Measurements from ENCODE around the gene GPR15. TPM values are rescaled to one million over a fixed set of nuclear protein-coding genes. Genes with fewer than 3 reads are reported as not detected.

Gene GPR15
- total RNA-seq, 4 donors from 2014 or later = 1.5 to 2.7 (median 1.7) TPM

GRCh38 chr3:98529856-98530459 lies 1.8 kb upstream of the GPR15 start:
- Histone ChIP-seq H3K27me3 (no peaks in the 10 kb centered on the region), H3K4me1 (no peaks in the 10 kb centered on the region), H3K9me3 (no peaks in the 10 kb centered on the region), H3K27ac (no peak overlapping the region), H3K36me3 (no peaks in the 10 kb centered on the region), H3K4me3 (no peak overlapping the region)
- 81 to 87% methylated on average over 8 of the region's 8 CpGs for WGBS, 2 donors
- intact Hi-C loops (cut with DNase I) = no loop called here
- no peak for DNase-seq
- TF ChIP-seq CTCF (IDR thresholded peaks at IDR 0.05) (no peak), POLR2A (IDR thresholded peaks at IDR 0.05) (no peak)

GRCh38 chr3:98530676-98531075 lies 1.1 kb upstream of the GPR15 start:
- Histone ChIP-seq H3K4me1 (no peaks in the 10 kb centered on the region), H3K27me3 (no peaks in the 10 kb centered on the region)
- TF ChIP-seq POLR2A (IDR thresholded peaks at IDR 0.05) (no peak), CTCF (IDR thresholded peaks at IDR 0.05) (no peak)

GRCh38 chr3:98532275-98532637 lies 478 bp downstream of the GPR15 start:
- peak overlapping the region in 2 of 4 donors; percentile 1 to 26 for H3K4me3 ChIP-seq
- DNase-seq = no peak
- WGBS, 2 donors = 68 to 79% methylated on average over 5 of the region's 5 CpGs
- no peaks in the 10 kb centered on the region for H3K27me3 ChIP-seq
- no peak for TF ChIP-seq POLR2A (IDR thresholded peaks at IDR 0.05)
- no peak for TF ChIP-seq CTCF (IDR thresholded peaks at IDR 0.05)
- intact Hi-C loops (cut with DNase I) = no loop called here
- no peaks in the 10 kb centered on the region for H3K4me1 ChIP-seq
- peak overlapping the region in 2 of 4 donors; percentile 7 to 14 for H3K27ac ChIP-seq
- H3K9me3 ChIP-seq = no peaks in the 10 kb centered on the region
- no peaks in the 10 kb centered on the region for H3K36me3 ChIP-seq

More at GRCh38 chr3:98530676-98531075, 1.1 kb upstream of the GPR15 start:
- intact Hi-C loops (cut with DNase I) = no loop called here
- DNase-seq = no peak
- no peaks in the 10 kb centered on the region for H3K9me3 ChIP-seq
- no peak overlapping the region for H3K4me3 ChIP-seq
- no peak overlapping the region for H3K27ac ChIP-seq
- no peaks in the 10 kb centered on the region for H3K36me3 ChIP-seq
- 85 to 86% methylated on average over 2 of the region's 2 CpGs for WGBS, 2 donors

- no peaks in the 10 kb centered on the region for H3K9me3 ChIP-seq
- 90 to 94% methylated on average over 6 of the region's 6 CpGs for WGBS, 2 donors
- intact Hi-C loops (cut with DNase I) = no loop called here
- TF ChIP-seq POLR2A (IDR thresholded peaks at IDR 0.05) (no peak), CTCF (IDR thresholded peaks at IDR 0.05) (no peak)
- DNase-seq = no peak
- H3K27ac ChIP-seq = peak overlapping the region in 1 of 4 donors; percentile 14
- no peaks in the 10 kb centered on the region for H3K36me3 ChIP-seq
- peak overlapping the region in 1 of 4 donors; percentile 26 for H3K4me3 ChIP-seq
- no peaks in the 10 kb centered on the region for H3K4me1 ChIP-seq
- H3K27me3 ChIP-seq = no peaks in the 10 kb centered on the region
These were observed 1.2 kb downstream of the GPR15 start for GRCh38 chr3:98532709-98533571.

- no peak overlapping the region for H3K27ac ChIP-seq
- intact Hi-C loops (cut with DNase I) = no loop called here
- WGBS, 2 donors = 77 to 82% methylated on average over 2 of the region's 2 CpGs
These were observed 2.4 kb downstream of the GPR15 start for GRCh38 chr3:98534168-98534567.

More at GRCh38 chr3:98534168-98534567, 2.4 kb downstream of the GPR15 start:
- peak overlapping the region in 1 of 4 donors; percentile 15 for H3K4me3 ChIP-seq
- no peaks in the 10 kb centered on the region for H3K4me1 ChIP-seq
- no peak for TF ChIP-seq CTCF (IDR thresholded peaks at IDR 0.05)
- no peak for TF ChIP-seq POLR2A (IDR thresholded peaks at IDR 0.05)
- no peaks in the 10 kb centered on the region for H3K9me3 ChIP-seq
- H3K27me3 ChIP-seq = no peaks in the 10 kb centered on the region
- DNase-seq = no peak
- no peaks in the 10 kb centered on the region for H3K36me3 ChIP-seq
